H1 (cell line): ENCODE data around the gene PLD3. TPM values are rescaled to one million over a fixed set of nuclear protein-coding genes. Genes with fewer than 3 reads are reported as not detected.

Source experiments
- CTCF ChIA-PET: fragments of 300-600 bp; sonication (Branson Sonifier 250); formaldehyde crosslinking; loops from one replicate; lab custom pipeline; 2021; ENCODE audit not compliant: partially characterized antibody; lab: Charles Lee
- POLR2A ChIA-PET: fragments of 300-600 bp; sonication (Branson Sonifier 250); formaldehyde crosslinking; loops from one replicate; lab custom pipeline; 2021; ENCODE audit warnings: inconsistent platforms; ENCODE audit not compliant: partially characterized antibody; lab: Charles Lee
- DNase-seq, 2 experiments: peaks; one replicate each; pipeline versions ENCODE4 v3.0.0 to v3.0.0-alpha.2; 2010 to 2022; ENCODE audit warnings: low spot score in 2 of 2, low read depth in 1 of 2, mixed read lengths in 1 of 2
- FAIRE-seq: peaks from 2 replicates; lab custom pipeline; 2011; peaks lifted over from hg19 to GRCh38; lab: Jason Lieb, UNC
- H2AFZ ChIP-seq: 2 replicates; pipeline ENCODE4 v1.8.1; 2012; ENCODE audit warnings: low read length, inconsistent platforms
- H2AK5ac ChIP-seq: 2 replicates; pipeline ENCODE4 v1.6.1; 2013; ENCODE audit warnings: low read depth, low read length
- H2BK120ac ChIP-seq: replicated peaks from 2 replicates; pipeline ENCODE3; 2013; ENCODE audit warnings: low read depth, low read length, inconsistent platforms
- H2BK12ac ChIP-seq: 2 replicates; pipeline ENCODE4 v1.6.1; 2013; ENCODE audit warnings: low read depth, low read length
- H2BK15ac ChIP-seq: 2 replicates; pipeline ENCODE4 v1.6.1; 2013; ENCODE audit warnings: low read length
- H2BK20ac ChIP-seq: 2 replicates; pipeline ENCODE4 v1.6.1; 2013; ENCODE audit warnings: low read length
- H2BK5ac ChIP-seq: 2 replicates; pipeline ENCODE4 v1.6.1; 2013; ENCODE audit warnings: low read depth, low read length
- H3K14ac ChIP-seq: 2 replicates; pipeline ENCODE4 v1.6.1; 2013; ENCODE audit warnings: inconsistent platforms; ENCODE audit not compliant: insufficient read length
- H3K18ac ChIP-seq: 2 replicates; pipeline ENCODE4 v1.6.1; 2013; ENCODE audit warnings: low read length; ENCODE audit errors: extremely low read depth
- H3K23ac ChIP-seq: 2 replicates; pipeline ENCODE4 v1.6.1; 2013; ENCODE audit warnings: inconsistent platforms; ENCODE audit not compliant: insufficient read length
- H3K23me2 ChIP-seq: 2 replicates; pipeline ENCODE4 v1.6.1; 2013; ENCODE audit warnings: low read depth, low read length
- H3K27ac ChIP-seq: 2 replicates; pipeline ENCODE4 v1.6.1; 2011; ENCODE audit warnings: low read depth, low read length, inconsistent platforms
- H3K27me3 ChIP-seq, 4 experiments: replicated peaks in 1 of 4; 1 replicate in 1 of 4; 2 replicates in 3 of 4; pipeline versions ENCODE4 v1.6.1 to v1.8.1; 2011 to 2013; ENCODE audit warnings: low read length in 3 of 4, mild to moderate bottlenecking in 3 of 4, inconsistent platforms in 2 of 4, mixed read lengths in 2 of 4, moderate library complexity in 1 of 4; ENCODE audit not compliant: control insufficient read depth in 3 of 4, insufficient read depth in 3 of 4; ENCODE audit errors: extremely low read depth in 1 of 4
- H3K36me3 ChIP-seq, 4 experiments: 2 replicates each; pipeline versions ENCODE4 v1.6.1 to v1.8.1; 2011 to 2013; ENCODE audit warnings: mild to moderate bottlenecking in 4 of 4, low read length in 3 of 4, moderate library complexity in 2 of 4, control low read depth in 1 of 4, inconsistent platforms in 1 of 4; ENCODE audit not compliant: insufficient read depth in 4 of 4, control insufficient read depth in 2 of 4
- H3K4ac ChIP-seq: replicated peaks from 2 replicates; pipeline ENCODE3; 2013; ENCODE audit warnings: low read length, low read depth, mixed read lengths, inconsistent platforms; ENCODE audit not compliant: insufficient read length
- H3K4me1 ChIP-seq, 4 experiments: replicated peaks in 1 of 4; 1 replicate in 1 of 4; 2 replicates in 3 of 4; pipeline versions ENCODE4 v1.6.1 to v1.8.1; 2011 to 2013; ENCODE audit warnings: low read length in 3 of 4, inconsistent platforms in 2 of 4, mixed read lengths in 1 of 4; ENCODE audit not compliant: insufficient read depth in 4 of 4, control insufficient read depth in 3 of 4
- H3K4me2 ChIP-seq, 2 experiments: 2 replicates each; pipeline versions ENCODE4 v1.6.1 to v1.8.1; 2011 to 2013; ENCODE audit warnings: low read depth in 2 of 2, low read length in 2 of 2, control low read depth in 1 of 2, inconsistent platforms in 1 of 2, mild to moderate bottlenecking in 1 of 2; ENCODE audit not compliant: insufficient read depth in 1 of 2
- H3K4me3 ChIP-seq, 4 experiments: fragments of 200-600, 300-600 bp in 1 of 4; sonication (generic), shearing (Covaris generic), sonication (Bioruptor Twin) in 1 of 4; 2 replicates each; pipeline versions ENCODE4 v1.5.1 to v1.8.1; 2011 to 2016; ENCODE audit warnings: low read length in 4 of 4, low read depth in 3 of 4, control low read depth in 2 of 4, inconsistent platforms in 2 of 4, mild to moderate bottlenecking in 2 of 4, mixed read lengths in 1 of 4, moderate library complexity in 1 of 4; ENCODE audit not compliant: insufficient read depth in 2 of 4; ENCODE audit errors: extremely low read depth in 1 of 4
- H3K56ac ChIP-seq: replicated peaks from 2 replicates; pipeline ENCODE3; 2013; ENCODE audit warnings: low read depth, mild to moderate bottlenecking, mixed read lengths, low read length, inconsistent platforms; ENCODE audit not compliant: insufficient read length
- H3K79me1 ChIP-seq: 2 replicates; pipeline ENCODE4 v1.6.1; 2013; ENCODE audit warnings: low read depth, low read length, control low read depth
- H3K79me2 ChIP-seq, 2 experiments: 2 replicates each; pipeline versions ENCODE4 v1.6.1 to v1.8.1; 2012 to 2013; ENCODE audit warnings: low read length in 2 of 2, mild to moderate bottlenecking in 2 of 2, inconsistent platforms in 1 of 2; ENCODE audit not compliant: insufficient read depth in 2 of 2, control insufficient read depth in 1 of 2
- H3K9ac ChIP-seq, 4 experiments: replicated peaks in 1 of 4; 1 replicate in 1 of 4; 2 replicates in 3 of 4; pipeline versions ENCODE4 v1.6.1 to v1.8.1; 2011 to 2013; ENCODE audit warnings: low read depth in 3 of 4, low read length in 3 of 4, control low read depth in 2 of 4, mild to moderate bottlenecking in 2 of 4, moderate library complexity in 2 of 4, inconsistent platforms in 1 of 4; ENCODE audit errors: extremely low read depth in 1 of 4
- H3K9me3 ChIP-seq, 2 experiments: 2 replicates each; pipeline versions ENCODE4 v1.6.1 to v1.8.1; 2012 to 2013; ENCODE audit warnings: mild to moderate bottlenecking in 2 of 2, moderate library complexity in 2 of 2, control low read depth in 1 of 2, inconsistent platforms in 1 of 2, low read depth in 1 of 2, low read length in 1 of 2, mixed read lengths in 1 of 2; ENCODE audit not compliant: insufficient read depth in 2 of 2
- H4K20me1 ChIP-seq, 2 experiments: replicated peaks in 1 of 2; 2 replicates each; pipeline versions ENCODE3 to v1.8.1; 2011 to 2013; ENCODE audit warnings: inconsistent platforms in 2 of 2, low read length in 2 of 2, mild to moderate bottlenecking in 1 of 2; ENCODE audit not compliant: insufficient read depth in 2 of 2, control insufficient read depth in 1 of 2
- H4K5ac ChIP-seq: 2 replicates; pipeline ENCODE4 v1.6.1; 2013; ENCODE audit warnings: low read length, low read depth, mixed read lengths, inconsistent platforms; ENCODE audit not compliant: insufficient read length
- H4K8ac ChIP-seq: 2 replicates; pipeline ENCODE4 v1.8.0; 2013; ENCODE audit warnings: mild to moderate bottlenecking, moderate library complexity, low read length, inconsistent platforms; ENCODE audit not compliant: insufficient read depth; ENCODE audit errors: extremely low read depth
- H4K91ac ChIP-seq: replicated peaks from 2 replicates; pipeline ENCODE3; 2013; ENCODE audit warnings: low read length, mixed read lengths, inconsistent platforms; ENCODE audit not compliant: insufficient read length
- CBX5 ChIP-seq: fragments of 300-800, 300-1000 bp; sonication (generic); IDR thresholded peaks from 2 replicates; pipeline ENCODE4 v1.7.1; 2016; ENCODE audit warnings: antibody characterized with exemption, low read length, low read depth
- CEBPB ChIP-seq: IDR thresholded peaks from 2 replicates; pipeline ENCODE4 v1.6.1; 2012; ENCODE audit warnings: low read depth, low read length
- HDAC6 ChIP-seq: IDR thresholded peaks from one replicate; pipeline ENCODE4 v1.7.1; 2012; ENCODE audit warnings: low read depth, mild to moderate bottlenecking, inconsistent platforms, low read length, moderate library complexity
- KDM4A ChIP-seq: IDR thresholded peaks from one replicate; pipeline ENCODE4 v1.7.1; 2012; ENCODE audit warnings: low read depth, mild to moderate bottlenecking, moderate library complexity, low read length, inconsistent platforms; ENCODE audit not compliant: severe bottlenecking
- NRF1 ChIP-seq: IDR thresholded peaks from 2 replicates; pipeline ENCODE4 v1.6.1; 2011; ENCODE audit warnings: mild to moderate bottlenecking, low read depth, low read length, improper control_type of control experiment
- POU5F1 ChIP-seq: IDR thresholded peaks from 2 replicates; pipeline ENCODE4 v1.6.1; 2011; ENCODE audit warnings: low read depth, mild to moderate bottlenecking, low read length, moderate library complexity
- SIRT6 ChIP-seq: IDR thresholded peaks from one replicate; pipeline ENCODE4 v1.7.1; 2012; ENCODE audit warnings: low read length, inconsistent platforms
- USF2 ChIP-seq: IDR thresholded peaks from 2 replicates; pipeline ENCODE4 v1.6.1; 2011; ENCODE audit warnings: low read length, improper control_type of control experiment
- WGBS, 2 experiments: shearing (Covaris generic) in 1 of 2; methylation state at CpG; one replicate each; pipeline versions ENCODE4 v1.1.6 to v1.1.7; 2013 to 2015; ENCODE audit warnings: low lambda C conversion rate in 2 of 2, mixed read lengths in 2 of 2, inconsistent platforms in 1 of 2, low coverage in 1 of 2, missing lambda C conversion rate in 1 of 2; ENCODE audit not compliant: insufficient replicate concordance in 2 of 2, insufficient coverage in 1 of 2, insufficient read length in 1 of 2; ENCODE audit errors: extremely low coverage in 1 of 2, missing lambda C conversion rate in 1 of 2; 5-methylcytosine and 5-hydroxymethylcytosine counted together
- polyA plus RNA-seq, 7 experiments: library from polyadenylated mRNA; depleted of rRNA in 3 of 7; stranded (reverse) in 5 of 7; unstranded in 2 of 7; fragments of >200 nt in 5 of 7; fragments of 200-250 nt in 2 of 7; gene quantifications; 1 replicate in 5 of 7; 2 replicates in 1 of 7; 4 replicates in 1 of 7; pipeline versions ENCODE4 v1.2.1 to v1.2.3, GENCODE V29; 2011 to 2013; ENCODE audit warnings: missing spikeins in 2 of 7, mixed read lengths in 2 of 7
- total RNA-seq: library from RNA; stranded (reverse); fragmentation: NEBNext Ultra II Directional; extraction: Animal tissue kit (Norgen Biotek cat#: 25700); gene quantifications from 2 replicates; pipeline ENCODE4 v1.2.1, GENCODE V29; 2021
- TF ChIP-seq, protein P1 (sequence below): IDR thresholded peaks from 2 replicates; pipeline ENCODE4 v1.6.1; 2011; ENCODE audit warnings: low read depth, mild to moderate bottlenecking, low read length; ENCODE audit not compliant: insufficient read depth

The PLD3 gene
- total and polyA plus RNA-seq, 2 of the 8 experiments (the other 6 are each of a cell fraction or from before 2014, with no cell fraction given) = 180 to 543 TPM

DNA sequence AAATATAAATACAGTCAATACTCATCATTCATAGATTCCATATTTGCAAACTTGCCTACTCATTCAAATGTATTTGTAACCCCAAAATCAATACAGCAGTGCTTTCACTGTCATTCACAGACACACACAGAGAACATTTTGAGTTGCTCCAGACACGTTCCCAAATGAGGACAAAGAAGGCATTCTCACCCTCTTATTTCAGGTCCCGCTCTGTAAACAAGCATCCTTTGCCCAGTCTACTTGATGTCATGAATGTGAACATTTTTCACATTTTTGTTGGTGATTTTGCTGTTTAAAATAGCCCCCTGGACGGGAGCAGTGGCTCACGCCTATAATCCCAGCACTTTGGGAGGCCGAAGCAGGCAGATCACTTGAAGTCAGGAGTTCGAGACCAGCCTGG lies 15.8 kb upstream of the PLD3 start:
- Histone ChIP-seq H3K14ac (no peak overlapping the region), H3K56ac (no peak overlapping the region), H3K23ac (no peak overlapping the region), H3K36me3 (peaks cover 0 to 17% (median 10%) of the 10 kb centered on the region in 4 experiments; a peak in 7 of 8 replicates), H3K4me3 (no peak overlapping the region), H3K79me2 (no peaks in the 10 kb centered on the region; a peak in 1 of 4 replicates), H2BK12ac (no peak overlapping the region), H2BK120ac (no peak overlapping the region), H3K23me2 (no peaks in the 10 kb centered on the region), H3K4ac (no peak overlapping the region), H4K20me1 (no peaks in the 10 kb centered on the region), H4K5ac (no peak overlapping the region), H3K27ac (no peak overlapping the region), H3K4me2 (no peak overlapping the region), H2AFZ (no peak overlapping the region), H2AK5ac (no peak overlapping the region), H3K9ac (no peak overlapping the region), H4K8ac (no peak overlapping the region), H3K79me1 (no peaks in the 10 kb centered on the region), H3K18ac (no peak overlapping the region), H2BK15ac (no peak overlapping the region), H2BK20ac (no peak overlapping the region), H4K91ac (no peak overlapping the region), H2BK5ac (no peak overlapping the region), H3K9me3 (no peaks in the 10 kb centered on the region), H3K4me1 (0 out of 7 replicates have a peak, but pooled peaks cover 0 to 3% (median 0%) of the 10 kb centered on the region in 4 experiments), H3K27me3 (no peaks in the 10 kb centered on the region)
- 92% methylated on average over 6 of the region's 6 CpGs; no CpG with 5 or more reads in 1 of the 2 experiments for WGBS, 2 experiments
- DNase-seq (no peak), FAIRE-seq (no peak)
- ChIA-PET CTCF (no interaction called here), POLR2A (no interaction called here)
- TF ChIP-seq CEBPB (no peak), KDM4A (no peak), USF2 (no peak), NRF1 (no peak), CBX5 (no peak), POU5F1 (no peak), HDAC6 (no peak), SIRT6 (no peak)
- TF ChIP-seq, protein P1, sequence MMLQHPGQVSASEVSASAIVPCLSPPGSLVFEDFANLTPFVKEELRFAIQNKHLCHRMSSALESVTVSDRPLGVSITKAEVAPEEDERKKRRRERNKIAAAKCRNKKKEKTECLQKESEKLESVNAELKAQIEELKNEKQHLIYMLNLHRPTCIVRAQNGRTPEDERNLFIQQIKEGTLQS = no peak
